Fibroblast of lung (primary cell): ENCODE results near the gene PEX16. TPM values are rescaled to one million over a fixed set of nuclear protein-coding genes. Genes with fewer than 3 reads are reported as not detected.
A peak's percentile ranks its signal among the peaks of the same experiment; 100 is the strongest.

ENCODE experiments used
- DNase-seq, 2 donors: peaks; one replicate each; pipeline versions ENCODE4 v3.0.0 to v3.0.0-alpha.2; 2010; ENCODE audit warnings: low read depth in 2 of 2
- H2AFZ ChIP-seq: 2 replicates; pipeline ENCODE4 v1.5.1; 2012; ENCODE audit warnings: low read length, control low read depth, inconsistent platforms
- H3K27ac ChIP-seq: 2 replicates; pipeline ENCODE4 v1.5.1; 2011; ENCODE audit warnings: low read length, control low read depth; ENCODE audit not compliant: insufficient read depth
- H3K27me3 ChIP-seq: 2 replicates; pipeline ENCODE4 v1.5.1; 2011; ENCODE audit warnings: mild to moderate bottlenecking, low read length; ENCODE audit not compliant: control insufficient read depth, insufficient read depth
- H3K36me3 ChIP-seq: 2 replicates; pipeline ENCODE4 v1.5.1; 2011; ENCODE audit warnings: low read length; ENCODE audit not compliant: control insufficient read depth, insufficient read depth
- H3K4me1 ChIP-seq: 2 replicates; pipeline ENCODE4 v1.5.1; 2011; ENCODE audit warnings: low read length; ENCODE audit not compliant: control insufficient read depth, insufficient read depth; ENCODE audit errors: extremely low read depth
- H3K4me2 ChIP-seq: 2 replicates; pipeline ENCODE4 v1.5.1; 2011; ENCODE audit warnings: low read length, control low read depth; ENCODE audit not compliant: insufficient read depth; ENCODE audit errors: extremely low read depth
- H3K4me3 ChIP-seq, 4 experiments: fragments of 200-600 bp in 1 of 4; sonication (generic) in 1 of 4; replicated peaks in 1 of 4; 2 replicates each; pipeline ENCODE4 v1.5.1; 2011 to 2016; ENCODE audit warnings: low read length in 4 of 4, low read depth in 3 of 4, mild to moderate bottlenecking in 3 of 4, control low read depth in 2 of 4, inconsistent platforms in 1 of 4, mixed read lengths in 1 of 4; ENCODE audit not compliant: insufficient read depth in 1 of 4; ENCODE audit errors: control extremely low read depth in 1 of 4
- H3K79me2 ChIP-seq: 2 replicates; pipeline ENCODE4 v1.5.1; 2012; ENCODE audit warnings: mild to moderate bottlenecking, low read length, inconsistent platforms; ENCODE audit not compliant: control insufficient read depth, insufficient read depth
- H3K9ac ChIP-seq: 2 replicates; pipeline ENCODE4 v1.5.1; 2011; ENCODE audit warnings: mild to moderate bottlenecking, low read length, control low read depth; ENCODE audit not compliant: insufficient read depth
- H3K9me3 ChIP-seq: 2 replicates; pipeline ENCODE4 v1.5.1; 2012; ENCODE audit warnings: low read depth, low read length; ENCODE audit not compliant: control insufficient read depth, insufficient read depth
- H4K20me1 ChIP-seq: 2 replicates; pipeline ENCODE4 v1.5.1; 2011; ENCODE audit warnings: low read length; ENCODE audit not compliant: control insufficient read depth, insufficient read depth; ENCODE audit errors: extremely low read depth
- EZH2 ChIP-seq: IDR thresholded peaks from 2 replicates; pipeline ENCODE4 v1.5.1; 2012; ENCODE audit warnings: low read length, control low read depth, mild to moderate bottlenecking; ENCODE audit errors: missing control alignments
- polyA plus RNA-seq, 2 donors: library from polyadenylated mRNA; depleted of rRNA in 1 of 2; stranded (reverse) in 1 of 2; unstranded in 1 of 2; fragments of >200 nt; gene quantifications; 2 replicates each; pipeline ENCODE4 v1.2.1, GENCODE V29; 2011 to 2012; ENCODE audit warnings: missing spikeins in 1 of 2
- total RNA-seq: library from RNA; depleted of rRNA; stranded (reverse); fragments of >200 nt; gene quantifications from 2 replicates; pipeline ENCODE4 v1.2.1, GENCODE V29; 2014
- TF ChIP-seq, protein P1 (sequence below), 2 donors: IDR thresholded peaks in 1 of 2; conservative IDR thresholded peaks in 1 of 2; 1 replicate in 1 of 2; 2 replicates in 1 of 2; pipeline ENCODE4 v1.5.1; 2011 to 2012; ENCODE audit warnings: low read length in 2 of 2, control low read depth in 1 of 2, inconsistent platforms in 1 of 2, low read depth in 1 of 2, mild to moderate bottlenecking in 1 of 2

The PEX16 gene
- total and polyA plus RNA-seq, 2 donors (not counting 1 experiment from before 2014, with no cell fraction given) = 11.0 to 44.4 TPM

DNA sequence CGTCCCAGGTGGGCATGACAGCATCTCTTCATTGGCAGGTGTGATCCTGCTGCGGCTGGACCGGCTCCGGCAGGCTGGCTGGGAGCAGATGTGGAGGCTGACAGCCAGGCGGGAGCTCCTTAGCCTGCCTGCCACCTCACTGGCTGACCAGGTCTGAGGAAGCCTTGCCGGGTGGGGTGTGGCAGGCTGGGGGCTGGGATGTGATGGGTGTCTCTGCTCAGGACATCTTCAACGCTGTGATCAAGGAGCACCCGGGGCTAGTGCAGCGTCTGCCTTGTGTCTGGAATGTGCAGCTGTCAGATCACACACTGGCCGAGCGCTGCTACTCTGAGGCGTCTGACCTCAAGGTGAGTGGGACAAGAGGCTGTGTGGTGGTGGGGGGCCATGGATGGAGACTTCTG is 8.3 kb upstream of the PEX16 start:
- H3K79me2 ChIP-seq = no peaks in the 10 kb centered on the region
- H3K27me3 ChIP-seq = peaks cover 29% of the 10 kb centered on the region
- H4K20me1 ChIP-seq = no peaks in the 10 kb centered on the region
- no peak overlapping the region for H3K27ac ChIP-seq
- H2AFZ ChIP-seq = no peak overlapping the region
- peak; percentile 34 for TF ChIP-seq EZH2
- TF ChIP-seq, protein P1, sequence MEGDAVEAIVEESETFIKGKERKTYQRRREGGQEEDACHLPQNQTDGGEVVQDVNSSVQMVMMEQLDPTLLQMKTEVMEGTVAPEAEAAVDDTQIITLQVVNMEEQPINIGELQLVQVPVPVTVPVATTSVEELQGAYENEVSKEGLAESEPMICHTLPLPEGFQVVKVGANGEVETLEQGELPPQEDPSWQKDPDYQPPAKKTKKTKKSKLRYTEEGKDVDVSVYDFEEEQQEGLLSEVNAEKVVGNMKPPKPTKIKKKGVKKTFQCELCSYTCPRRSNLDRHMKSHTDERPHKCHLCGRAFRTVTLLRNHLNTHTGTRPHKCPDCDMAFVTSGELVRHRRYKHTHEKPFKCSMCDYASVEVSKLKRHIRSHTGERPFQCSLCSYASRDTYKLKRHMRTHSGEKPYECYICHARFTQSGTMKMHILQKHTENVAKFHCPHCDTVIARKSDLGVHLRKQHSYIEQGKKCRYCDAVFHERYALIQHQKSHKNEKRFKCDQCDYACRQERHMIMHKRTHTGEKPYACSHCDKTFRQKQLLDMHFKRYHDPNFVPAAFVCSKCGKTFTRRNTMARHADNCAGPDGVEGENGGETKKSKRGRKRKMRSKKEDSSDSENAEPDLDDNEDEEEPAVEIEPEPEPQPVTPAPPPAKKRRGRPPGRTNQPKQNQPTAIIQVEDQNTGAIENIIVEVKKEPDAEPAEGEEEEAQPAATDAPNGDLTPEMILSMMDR (conservative IDR thresholded peaks at IDR 0.05 in 1 of 2, IDR thresholded peaks at IDR 0.05 in 1 of 2; ENCODE audit: low read depth in 1 of 2, low read length in 2 of 2) = no peak
- H3K4me1 ChIP-seq = no peaks in the 10 kb centered on the region
- H3K9ac ChIP-seq = no peak overlapping the region
- H3K9me3 ChIP-seq = no peaks in the 10 kb centered on the region
- no peak overlapping the region for H3K4me2 ChIP-seq
- DNase-seq = no peak
- H3K4me3 ChIP-seq = no peak overlapping the region
- H3K36me3 ChIP-seq = peaks cover 2% of the 10 kb centered on the region

DNA sequence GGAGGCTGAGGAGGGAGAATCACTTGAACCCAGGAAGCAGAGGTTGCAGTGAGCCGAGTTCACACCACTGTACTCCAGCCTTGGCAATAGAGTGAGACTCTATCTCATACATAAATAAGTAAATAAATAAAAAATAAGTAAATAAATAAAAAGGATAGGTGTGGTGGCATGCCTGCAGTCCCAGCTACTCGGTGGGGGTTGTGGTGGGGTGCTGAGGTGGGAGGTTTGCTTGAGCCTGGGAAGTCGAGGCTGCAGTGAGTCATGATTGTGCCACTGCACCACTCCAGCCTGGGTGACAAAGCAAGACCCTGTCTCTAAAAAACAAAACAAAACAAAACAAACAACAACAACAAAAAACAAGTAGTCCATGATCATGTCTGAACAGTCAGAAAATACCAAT is 7.9 kb upstream of the PEX16 start:
- TF ChIP-seq, protein P1 (conservative IDR thresholded peaks at IDR 0.05 in 1 of 2, IDR thresholded peaks at IDR 0.05 in 1 of 2; ENCODE audit: low read depth in 1 of 2, low read length in 2 of 2) = no peak
- no peak for TF ChIP-seq EZH2
- H3K79me2 ChIP-seq = no peaks in the 10 kb centered on the region

DNA sequence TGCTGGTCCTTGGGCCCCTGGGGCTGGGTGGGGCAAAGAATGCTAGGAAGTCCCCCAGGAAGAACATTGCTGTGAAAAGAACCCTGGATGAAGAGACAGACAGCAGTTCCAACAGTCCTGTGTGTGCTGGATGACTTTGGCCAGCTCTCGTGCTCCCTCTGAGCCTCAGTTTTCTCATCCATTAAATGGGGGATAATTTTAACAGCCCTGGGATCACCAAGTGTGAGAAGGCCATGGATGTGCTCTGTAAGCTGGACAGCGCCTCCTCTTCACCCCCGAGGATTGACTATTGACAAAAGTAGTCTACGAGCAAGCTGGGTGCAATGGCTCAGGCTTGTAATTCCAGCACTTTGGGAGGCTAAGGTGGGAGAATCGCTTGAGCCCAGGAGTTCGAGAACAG is 7.2 kb upstream of the PEX16 start:
- peaks cover 31% of the 10 kb centered on the region for H3K27me3 ChIP-seq
- no peaks in the 10 kb centered on the region for H3K36me3 ChIP-seq
- no peaks in the 10 kb centered on the region for H3K4me1 ChIP-seq
- H2AFZ ChIP-seq = no peak overlapping the region
- TF ChIP-seq EZH2 = no peak
- TF ChIP-seq, protein P1 (conservative IDR thresholded peaks at IDR 0.05 in 1 of 2, IDR thresholded peaks at IDR 0.05 in 1 of 2; ENCODE audit: low read depth in 1 of 2, low read length in 2 of 2) = no peak
- no peak overlapping the region for H3K4me2 ChIP-seq
- no peaks in the 10 kb centered on the region for H4K20me1 ChIP-seq
- H3K9me3 ChIP-seq = no peaks in the 10 kb centered on the region
- H3K4me3 ChIP-seq = no peak overlapping the region
- DNase-seq = no peak
- no peak overlapping the region for H3K9ac ChIP-seq
- no peaks in the 10 kb centered on the region for H3K79me2 ChIP-seq
- H3K27ac ChIP-seq = no peak overlapping the region

More for the DNA sequence above, 7.9 kb upstream of the PEX16 start:
- Histone ChIP-seq H4K20me1 (no peaks in the 10 kb centered on the region), H3K4me1 (no peaks in the 10 kb centered on the region), H3K9ac (no peak overlapping the region), H3K9me3 (no peaks in the 10 kb centered on the region), H2AFZ (no peak overlapping the region), H3K36me3 (peaks cover 2% of the 10 kb centered on the region), H3K4me2 (no peak overlapping the region), H3K4me3 (no peak overlapping the region), H3K27ac (no peak overlapping the region), H3K27me3 (peaks cover 31% of the 10 kb centered on the region)
- DNase-seq = no peak
